ENCODE data around the gene P3H3. TPM values are rescaled to one million over a fixed set of nuclear protein-coding genes. Genes with fewer than 3 reads are reported as not detected.
A peak's percentile ranks its signal among the peaks of the same experiment; 100 is the strongest.

The P3H3 gene
- total and polyA plus RNA-seq, 9 of the 15 experiments (the other 6 are each of a cell fraction or from before 2014, with no cell fraction given) = 0.03 to 15.0 (median 4.8) TPM

DNA sequence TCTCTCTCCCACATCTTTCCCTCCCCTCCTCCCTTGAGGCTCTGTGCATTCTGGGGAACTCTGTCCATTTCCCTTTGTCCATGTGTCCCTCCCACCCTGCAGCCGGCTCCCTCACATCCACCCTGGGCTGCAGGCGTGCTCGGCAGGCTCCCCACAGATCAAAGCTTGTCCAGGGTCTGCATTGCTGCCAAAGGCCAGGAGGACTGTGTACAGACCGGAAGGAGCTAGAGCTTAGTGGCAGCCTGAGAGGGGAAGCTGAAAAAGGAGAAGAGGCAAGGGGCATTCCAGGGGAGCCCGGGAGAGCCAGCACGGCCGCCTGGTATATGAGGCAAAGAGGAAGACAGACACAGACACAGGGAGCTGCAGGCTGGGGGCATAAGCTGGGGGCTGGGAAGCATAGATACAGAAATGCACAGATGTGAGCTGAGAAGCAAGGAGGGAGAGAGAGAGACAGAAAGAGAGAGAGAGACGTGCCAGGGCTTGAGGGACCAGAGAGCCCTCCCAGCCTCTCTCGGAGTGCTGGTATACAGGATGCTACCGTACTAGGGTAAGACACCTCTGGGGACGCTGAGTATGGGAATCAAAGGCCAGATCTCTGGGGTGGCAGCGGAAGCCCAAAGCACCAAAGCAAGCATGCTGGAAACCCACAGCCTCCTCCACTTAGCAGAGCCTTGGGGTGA is 35.5 kb upstream of the P3H3 start:
- H3K9me3 ChIP-seq (replicated peaks; ENCODE audit: control insufficient read depth, insufficient read depth, low read depth, low read length) = no peaks in the 10 kb centered on the region
- in situ Hi-C loops (cut with MboI) (no loop called here), intact Hi-C loops (cut with micrococcal nuclease) (no loop called here)
- H3K36me3 ChIP-seq (ENCODE audit: control insufficient read depth, insufficient read depth, low read length) = no peaks in the 10 kb centered on the region
- WGBS (ENCODE audit: insufficient coverage, low coverage, missing lambda C conversion rate) = 71% methylated on average over 5 of the region's 12 CpGs
- no peaks in the 10 kb centered on the region for H4K20me1 ChIP-seq (replicated peaks; ENCODE audit: control insufficient read depth, insufficient read depth, low read length)
- H3K9ac ChIP-seq (ENCODE audit: insufficient read depth in 1 of 2, low read depth in 2 of 2, low read length in 2 of 2) = no peak overlapping the region; a peak in 1 of 4 replicates
- no peak overlapping the region for H3K4me3 ChIP-seq
- DNase-seq (ENCODE audit: extremely low read depth in 1 of 4, low spot score in 3 of 4) = no peak
- no peak overlapping the region for H3K4me2 ChIP-seq (ENCODE audit: insufficient read depth, low read length)
- CTCF ChIA-PET (ENCODE audit: low intra/inter-chr PET ratio) = no interaction called here
- H3K27ac ChIP-seq (ENCODE audit: extremely low read depth, low read depth, low read length) = no peak overlapping the region
- BruUV-seq (replicated peaks) = no TSS peak
- H3K27me3 ChIP-seq (ENCODE audit: control insufficient read depth in 2 of 2, insufficient read depth in 2 of 2, low read length in 2 of 2) = no peaks in the 10 kb centered on the region
- TF ChIP-seq CEBPB (tag; IDR thresholded peaks at IDR 0.05) = no peak
- no peak for TF ChIP-seq ZNF239 (CRISPR knock-in tag; IDR thresholded peaks at IDR 0.05)
- no peak for TF ChIP-seq PPARD (CRISPR knock-in tag; IDR thresholded peaks at IDR 0.05)
- no peak for TF ChIP-seq KLF6 (CRISPR knock-in tag; IDR thresholded peaks at IDR 0.05; ENCODE audit: borderline replicate concordance)
- no peak for TF ChIP-seq CHD2 (IDR thresholded peaks at IDR 0.05; ENCODE audit: low read depth, low read length)
- TF ChIP-seq BRF1 (IDR thresholded peaks at IDR 0.05; ENCODE audit: borderline replicate concordance, extremely low read depth, insufficient read length) = no peak
- no peak for TF ChIP-seq ZNF282 (CRISPR knock-in tag; IDR thresholded peaks at IDR 0.05)
- no peak for TF ChIP-seq ZFP30 (CRISPR knock-in tag; IDR thresholded peaks at IDR 0.05; ENCODE audit: borderline replicate concordance)
- TF ChIP-seq SAFB2 (IDR thresholded peaks at IDR 0.05; ENCODE audit: borderline replicate concordance, low read depth, low read length, severe bottlenecking) = no peak
- ATAC-seq = no peak; the same call in 1 of the 3 replicates
- no peaks in the 10 kb centered on the region for H3K9me1 ChIP-seq (ENCODE audit: control insufficient read depth, insufficient read depth, low read length)
- POLR2A ChIA-PET = interaction anchor here (0.6 to 1.2 kb wide), 5 partner anchors 23 to 179 kb away, joined by 3 to 4 read pairs (median 3); partner anchors contain the start of genes C12orf57 and RNU7-1
- FAIRE-seq = no peak
- peaks cover 0 to 11% of the 10 kb centered on the region in 2 experiments; a peak in 2 of 5 replicates for H3K4me1 ChIP-seq (replicated peaks in 1 of 2; ENCODE audit: control insufficient read depth in 2 of 2, insufficient read depth in 2 of 2, low read length in 2 of 2)
- H2AFZ ChIP-seq (ENCODE audit: low read depth, low read length) = peak overlapping the region; percentile 59; the same call in 1 of the 2 replicates
- no peaks in the 10 kb centered on the region for H3K79me2 ChIP-seq (ENCODE audit: control insufficient read depth, insufficient read depth, low read length)

Data from K562 (cell line).